NB4 (cell line): ENCODE measurements around the gene SV2A.
"Not testable (repeated sequence)": the region's sequence is repeated elsewhere in the genome, so short reads cannot be mapped to it uniquely, and the experiment has no call there.

Experiments
- POLR2A ChIP-seq: IDR thresholded peaks from 2 replicates; pipeline ENCODE4 v1.6.1; 2011; ENCODE audit warnings: mild to moderate bottlenecking; ENCODE audit not compliant: insufficient read length; ENCODE audit errors: extremely low read depth
- TF ChIP-seq, protein P1 (sequence below): IDR thresholded peaks from one replicate; pipeline ENCODE4 v1.5.1; 2012; ENCODE audit warnings: low read depth, low read length
- TF ChIP-seq, protein P2 (sequence below): IDR thresholded peaks from 2 replicates; pipeline ENCODE4 v1.6.1; 2011; ENCODE audit warnings: low read depth, low read length

DNA sequence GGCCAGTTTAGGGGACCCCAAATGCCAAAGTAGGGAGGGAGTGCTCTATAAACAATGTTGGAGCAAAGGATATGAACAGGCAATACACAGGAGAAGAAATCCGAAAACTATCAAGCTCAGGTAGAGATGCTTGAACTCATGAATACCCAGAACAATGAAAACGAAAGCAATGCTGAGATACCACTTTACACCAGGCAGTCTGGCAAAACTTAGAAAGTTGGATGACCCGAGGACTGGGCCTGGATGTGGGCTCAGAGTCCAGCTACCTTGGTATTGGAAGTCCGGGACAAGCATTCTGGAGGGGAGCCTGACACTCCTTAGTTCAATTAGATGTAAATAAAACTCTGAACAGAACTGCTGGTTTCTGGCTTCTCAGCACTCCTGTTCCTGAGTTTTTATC lies 44.6 kb downstream of the SV2A start:
- TF ChIP-seq, protein P1, sequence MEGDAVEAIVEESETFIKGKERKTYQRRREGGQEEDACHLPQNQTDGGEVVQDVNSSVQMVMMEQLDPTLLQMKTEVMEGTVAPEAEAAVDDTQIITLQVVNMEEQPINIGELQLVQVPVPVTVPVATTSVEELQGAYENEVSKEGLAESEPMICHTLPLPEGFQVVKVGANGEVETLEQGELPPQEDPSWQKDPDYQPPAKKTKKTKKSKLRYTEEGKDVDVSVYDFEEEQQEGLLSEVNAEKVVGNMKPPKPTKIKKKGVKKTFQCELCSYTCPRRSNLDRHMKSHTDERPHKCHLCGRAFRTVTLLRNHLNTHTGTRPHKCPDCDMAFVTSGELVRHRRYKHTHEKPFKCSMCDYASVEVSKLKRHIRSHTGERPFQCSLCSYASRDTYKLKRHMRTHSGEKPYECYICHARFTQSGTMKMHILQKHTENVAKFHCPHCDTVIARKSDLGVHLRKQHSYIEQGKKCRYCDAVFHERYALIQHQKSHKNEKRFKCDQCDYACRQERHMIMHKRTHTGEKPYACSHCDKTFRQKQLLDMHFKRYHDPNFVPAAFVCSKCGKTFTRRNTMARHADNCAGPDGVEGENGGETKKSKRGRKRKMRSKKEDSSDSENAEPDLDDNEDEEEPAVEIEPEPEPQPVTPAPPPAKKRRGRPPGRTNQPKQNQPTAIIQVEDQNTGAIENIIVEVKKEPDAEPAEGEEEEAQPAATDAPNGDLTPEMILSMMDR = not testable (repeated sequence)
- TF ChIP-seq POLR2A = not testable (repeated sequence)
- TF ChIP-seq, protein P2, sequence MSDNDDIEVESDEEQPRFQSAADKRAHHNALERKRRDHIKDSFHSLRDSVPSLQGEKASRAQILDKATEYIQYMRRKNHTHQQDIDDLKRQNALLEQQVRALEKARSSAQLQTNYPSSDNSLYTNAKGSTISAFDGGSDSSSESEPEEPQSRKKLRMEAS = not testable (repeated sequence)
